ENCODE data around the gene LIMCH1.
"Not testable (repeated sequence)": the region's sequence is repeated elsewhere in the genome, so short reads cannot be mapped to it uniquely, and the experiment has no call there.

The LIMCH1 gene

DNA sequence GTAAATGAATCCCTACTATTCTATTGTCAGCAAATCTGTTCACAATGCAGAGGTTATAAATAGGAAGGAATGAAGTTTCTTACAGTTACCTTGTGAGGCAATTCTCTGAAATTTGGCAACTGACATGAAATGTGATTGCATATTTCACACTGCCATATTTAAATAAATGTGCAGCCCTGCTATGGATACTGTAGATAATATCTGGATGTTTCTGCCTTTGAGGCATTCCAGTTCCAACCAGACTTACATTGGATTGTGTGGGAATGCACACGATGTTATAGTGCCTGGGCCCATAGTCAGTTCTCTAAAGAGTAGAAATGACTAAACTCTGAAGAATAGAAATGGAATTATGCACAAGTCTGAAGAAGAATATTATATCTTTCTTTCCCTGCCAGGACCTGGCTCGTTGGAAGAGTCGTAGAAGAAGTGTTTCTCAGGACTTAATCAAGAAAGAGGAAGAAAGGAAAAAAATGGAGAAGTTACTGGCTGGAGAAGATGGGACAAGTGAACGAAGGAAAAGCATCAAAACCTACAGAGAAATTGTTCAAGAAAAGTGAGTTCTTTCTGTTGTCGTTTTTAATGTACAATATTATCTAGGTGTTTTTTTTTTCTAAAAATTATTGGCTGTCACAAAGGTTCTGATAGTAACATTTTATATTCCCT is 107.9 kb downstream of the LIMCH1 start:
- Mint-ChIP-seq H3K36me3 (ENCODE audit: low read depth) (no peaks in the 10 kb centered on the region), H3K4me1 (ENCODE audit: low read depth) (peaks cover 3% of the 10 kb centered on the region)

DNA sequence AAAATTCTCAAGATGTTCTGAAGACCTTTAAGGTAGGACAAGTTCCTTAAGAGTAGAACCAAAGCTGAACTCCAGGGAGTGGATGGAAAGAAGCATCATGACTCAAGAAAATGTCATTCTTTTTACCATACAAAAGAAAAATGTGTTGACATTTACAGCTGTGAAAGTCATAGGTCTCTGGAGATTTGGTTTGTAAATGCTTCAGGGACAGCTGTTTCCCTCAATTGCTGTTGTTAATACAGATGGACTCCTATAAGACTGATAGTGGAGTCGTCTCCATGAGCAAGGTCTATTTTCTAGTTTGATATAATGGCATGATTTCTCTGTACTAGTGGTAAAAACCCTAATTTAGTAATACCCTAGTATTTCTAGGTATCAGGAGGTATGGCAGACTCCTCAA is 108.9 kb downstream of the LIMCH1 start:
- Mint-ChIP-seq H3K27ac (no peak overlapping the region), H3K9me3 (no peaks in the 10 kb centered on the region), H3K36me3 (ENCODE audit: low read depth) (no peaks in the 10 kb centered on the region), H3K4me1 (ENCODE audit: low read depth) (peaks cover 3% of the 10 kb centered on the region), H3K27me3 (peaks cover 33% of the 10 kb centered on the region), H3K4me3 (no peak overlapping the region)

More for the DNA sequence above, 107.9 kb downstream of the LIMCH1 start:
- H3K4me3 Mint-ChIP-seq = no peak overlapping the region
- no peaks in the 10 kb centered on the region for H3K9me3 Mint-ChIP-seq
- peaks cover 37% of the 10 kb centered on the region for H3K27me3 Mint-ChIP-seq
- H3K27ac Mint-ChIP-seq = no peak overlapping the region

GRCh38 chr4:41647383-41647782 is 109.4 kb downstream of the LIMCH1 start:
- peaks cover 33% of the 10 kb centered on the region for H3K27me3 Mint-ChIP-seq
- H3K36me3 Mint-ChIP-seq (ENCODE audit: low read depth) = no peaks in the 10 kb centered on the region
- peaks cover 3% of the 10 kb centered on the region for H3K4me1 Mint-ChIP-seq (ENCODE audit: low read depth)
- H3K4me3 Mint-ChIP-seq = no peak overlapping the region
- no peak overlapping the region for H3K27ac Mint-ChIP-seq
- H3K9me3 Mint-ChIP-seq = no peaks in the 10 kb centered on the region

GRCh38 chr4:41651150-41651549 is 113.2 kb downstream of the LIMCH1 start:
- H3K4me3 Mint-ChIP-seq; H3K9me3 Mint-ChIP-seq; H3K27ac Mint-ChIP-seq; H3K36me3 Mint-ChIP-seq (ENCODE audit: low read depth); H3K4me1 Mint-ChIP-seq (ENCODE audit: low read depth): not testable (repeated sequence)
- peaks cover 11% of the 10 kb centered on the region for H3K27me3 Mint-ChIP-seq

DNA sequence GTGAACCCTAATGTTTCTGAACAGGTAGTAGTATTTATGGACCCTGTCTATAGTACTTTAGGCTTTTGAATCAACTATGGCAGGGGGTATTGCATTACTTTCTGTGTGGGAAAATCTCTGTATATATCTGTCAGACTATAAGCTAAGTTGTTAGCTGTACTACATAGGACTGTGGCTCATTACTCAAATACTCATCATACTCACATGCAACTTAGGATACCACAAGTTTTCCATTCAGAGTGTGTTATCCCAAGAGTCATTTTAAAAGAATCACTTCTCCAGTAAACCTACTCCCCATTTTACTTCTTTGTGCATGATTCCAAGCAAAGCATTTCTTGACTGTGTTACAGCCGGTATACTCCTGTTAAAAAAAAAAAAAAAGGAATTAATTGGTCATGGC is 115.0 kb downstream of the LIMCH1 start:
- no peak overlapping the region for H3K4me3 Mint-ChIP-seq

DNA sequence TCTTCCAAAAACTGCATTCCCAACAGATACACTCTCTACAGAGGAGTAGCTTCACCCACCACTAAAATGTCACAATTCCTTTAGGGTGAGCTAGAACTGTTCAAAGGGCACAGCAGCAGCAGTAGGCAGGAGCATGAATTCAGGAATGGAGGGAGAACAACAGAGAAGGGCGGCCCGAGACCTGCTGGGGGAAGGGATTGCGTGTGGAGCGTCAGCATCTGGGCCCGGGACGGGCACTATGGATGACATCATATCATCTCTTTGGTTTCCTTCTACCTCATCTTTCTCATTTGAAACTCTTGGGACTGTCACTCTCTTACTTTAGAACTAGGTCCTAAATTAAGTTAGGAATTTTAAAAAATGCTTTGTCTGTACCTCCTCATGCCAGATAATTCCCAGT is 115.6 kb downstream of the LIMCH1 start:
- H3K27me3 Mint-ChIP-seq = peaks cover 10% of the 10 kb centered on the region

More for the DNA sequence above, 115.0 kb downstream of the LIMCH1 start:
- Mint-ChIP-seq H3K36me3 (ENCODE audit: low read depth) (no peaks in the 10 kb centered on the region), H3K27ac (no peak overlapping the region), H3K9me3 (no peaks in the 10 kb centered on the region), H3K4me1 (ENCODE audit: low read depth) (peaks cover under 1% of the 10 kb centered on the region), H3K27me3 (peaks cover 10% of the 10 kb centered on the region)

GRCh38 chr4:41655177-41655576 is 117.2 kb downstream of the LIMCH1 start:
- Mint-ChIP-seq H3K27me3 (peaks cover 10% of the 10 kb centered on the region), H3K27ac (no peak overlapping the region), H3K4me3 (no peak overlapping the region), H3K4me1 (ENCODE audit: low read depth) (no peaks in the 10 kb centered on the region), H3K36me3 (ENCODE audit: low read depth) (no peaks in the 10 kb centered on the region), H3K9me3 (no peaks in the 10 kb centered on the region)

More for the DNA sequence above, 115.6 kb downstream of the LIMCH1 start:
- Mint-ChIP-seq H3K4me3 (no peak overlapping the region), H3K4me1 (ENCODE audit: low read depth) (no peaks in the 10 kb centered on the region), H3K9me3 (no peaks in the 10 kb centered on the region), H3K36me3 (ENCODE audit: low read depth) (no peaks in the 10 kb centered on the region), H3K27ac (no peak overlapping the region)

DNA sequence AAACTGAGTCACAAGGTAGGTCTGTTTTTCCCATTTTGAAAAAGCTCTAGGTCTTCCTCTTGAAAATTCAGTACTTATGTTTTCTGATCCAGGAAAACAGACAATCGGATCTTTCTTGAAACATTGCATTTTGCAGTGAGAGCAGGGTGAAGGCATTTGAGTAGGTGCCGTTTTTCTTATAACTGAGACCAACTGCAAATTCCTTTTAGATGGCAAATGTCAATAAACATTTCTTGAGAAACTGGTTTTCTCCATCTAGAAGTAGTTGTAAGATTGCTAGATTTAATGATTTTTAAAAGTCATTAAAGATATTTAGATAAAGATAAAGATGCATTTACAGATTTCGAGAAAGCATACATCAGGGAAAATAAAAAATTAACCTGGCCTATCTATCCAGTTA is 118.1 kb downstream of the LIMCH1 start:
- Mint-ChIP-seq H3K27ac (no peak overlapping the region), H3K4me3 (no peak overlapping the region), H3K36me3 (ENCODE audit: low read depth) (no peaks in the 10 kb centered on the region), H3K27me3 (peaks cover 17% of the 10 kb centered on the region), H3K9me3 (no peaks in the 10 kb centered on the region), H3K4me1 (ENCODE audit: low read depth) (no peaks in the 10 kb centered on the region)

DNA sequence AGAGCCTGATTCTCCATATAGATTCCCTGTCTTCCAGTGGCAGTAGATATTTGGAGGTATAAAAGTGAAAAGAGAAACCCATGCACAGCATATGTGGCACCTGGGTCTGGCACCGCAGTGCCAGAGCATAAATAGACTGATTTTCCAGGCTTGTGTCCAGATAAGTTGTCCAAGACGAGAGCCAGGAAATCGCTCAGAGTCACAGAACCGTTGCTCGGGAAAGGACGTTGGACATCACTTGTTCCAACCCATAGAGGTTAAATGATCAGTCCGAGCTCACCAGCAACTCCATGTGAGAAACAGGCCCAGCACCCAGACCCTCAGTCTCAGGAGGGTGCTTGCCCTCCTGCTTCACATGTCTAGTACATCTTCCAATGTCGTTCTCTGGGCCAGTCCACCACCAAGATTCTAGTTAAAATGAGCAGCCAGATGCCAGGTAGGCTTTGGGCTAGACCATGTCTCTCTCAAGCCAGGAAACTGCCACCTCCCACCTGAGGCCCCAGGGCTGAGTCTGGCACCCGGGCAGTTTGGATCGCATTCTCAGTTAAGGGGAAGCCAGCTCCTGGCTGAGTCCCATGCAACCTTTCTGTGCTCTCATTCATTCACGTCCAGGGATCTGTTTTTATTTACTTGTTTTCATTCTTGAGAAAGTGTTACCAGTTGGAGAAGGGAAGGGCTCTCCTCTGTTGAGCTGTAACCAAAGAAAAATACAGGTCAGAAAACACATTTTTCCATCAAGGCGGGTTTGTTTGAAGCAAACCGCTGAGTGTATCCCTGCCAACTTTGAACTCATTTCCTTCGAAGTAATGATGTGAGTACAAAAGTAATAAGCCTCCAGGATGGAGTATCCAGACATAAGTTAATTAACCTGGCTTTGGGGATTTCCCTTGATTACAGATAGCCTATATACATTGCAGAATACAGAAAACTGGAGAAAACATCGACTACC is 118.9 kb downstream of the LIMCH1 start:
- Mint-ChIP-seq H3K27ac (no peak overlapping the region), H3K27me3 (peaks cover 18% of the 10 kb centered on the region), H3K36me3 (ENCODE audit: low read depth) (no peaks in the 10 kb centered on the region), H3K4me1 (ENCODE audit: low read depth) (no peaks in the 10 kb centered on the region), H3K4me3 (no peak overlapping the region), H3K9me3 (no peaks in the 10 kb centered on the region)

- H3K27me3 Mint-ChIP-seq = peaks cover 18% of the 10 kb centered on the region
- H3K27ac Mint-ChIP-seq = no peak overlapping the region
- no peak overlapping the region for H3K4me3 Mint-ChIP-seq
- no peaks in the 10 kb centered on the region for H3K36me3 Mint-ChIP-seq (ENCODE audit: low read depth)
- H3K4me1 Mint-ChIP-seq (ENCODE audit: low read depth) = no peaks in the 10 kb centered on the region
- no peaks in the 10 kb centered on the region for H3K9me3 Mint-ChIP-seq
Observed at GRCh38 chr4:41657561-41657960, 119.6 kb downstream of the LIMCH1 start.

DNA sequence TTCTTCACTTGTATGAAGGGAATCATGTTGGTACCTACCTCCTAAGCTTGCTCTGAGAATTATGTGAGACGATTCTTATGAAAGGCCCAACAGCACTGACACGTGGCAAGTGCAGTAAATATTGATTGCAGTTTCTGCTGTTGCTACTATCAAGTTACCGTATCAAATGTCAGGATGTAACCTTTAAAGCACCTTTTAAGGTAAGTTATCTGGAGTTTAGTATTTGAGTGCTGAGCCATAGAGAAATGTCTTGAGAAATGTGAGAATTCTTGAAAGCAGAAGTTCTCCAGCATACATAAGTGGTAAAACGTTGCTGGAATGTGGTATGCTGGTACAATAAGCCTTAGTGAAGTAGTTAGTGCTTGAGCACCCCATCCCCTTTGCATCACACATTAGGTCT is 120.2 kb downstream of the LIMCH1 start:
- Mint-ChIP-seq H3K4me3 (no peak overlapping the region), H3K36me3 (ENCODE audit: low read depth) (no peaks in the 10 kb centered on the region), H3K27ac (no peak overlapping the region), H3K4me1 (ENCODE audit: low read depth) (no peaks in the 10 kb centered on the region), H3K27me3 (peaks cover 18% of the 10 kb centered on the region), H3K9me3 (no peaks in the 10 kb centered on the region)

- Mint-ChIP-seq H3K4me3 (no peak overlapping the region), H3K4me1 (ENCODE audit: low read depth) (no peaks in the 10 kb centered on the region), H3K9me3 (no peaks in the 10 kb centered on the region), H3K27me3 (peaks cover 14% of the 10 kb centered on the region), H3K36me3 (ENCODE audit: low read depth) (no peaks in the 10 kb centered on the region), H3K27ac (no peak overlapping the region)
Observed at GRCh38 chr4:41660352-41660751, 122.4 kb downstream of the LIMCH1 start.

DNA sequence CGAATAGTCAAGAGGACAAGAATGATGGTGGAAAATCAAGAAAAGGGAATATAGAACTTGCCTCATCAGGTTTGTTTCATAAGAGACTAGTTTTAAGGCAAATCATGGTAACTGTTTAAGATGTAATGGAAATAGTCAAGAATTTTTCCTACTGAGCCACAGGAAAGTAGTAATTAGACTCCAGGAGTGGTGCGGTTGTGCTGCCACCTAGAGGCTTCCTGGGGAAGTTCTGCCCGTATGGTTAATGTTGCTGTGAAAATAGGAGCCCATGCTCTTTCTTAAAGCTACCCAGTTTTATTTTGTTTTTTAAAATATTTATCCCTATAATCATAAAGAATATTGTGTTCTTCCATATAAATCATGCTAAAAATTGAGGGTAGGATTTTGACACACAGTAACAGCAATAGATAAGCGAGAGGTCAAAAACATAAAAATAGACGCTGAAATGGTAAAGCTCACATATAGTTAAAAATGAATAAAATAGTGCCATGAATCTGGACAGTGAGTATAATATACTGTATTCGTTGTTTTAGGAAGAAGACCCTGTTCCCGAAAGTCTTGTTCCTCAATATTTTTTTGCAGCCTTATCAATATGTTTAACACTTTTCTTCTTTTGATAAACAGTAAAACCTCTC is 123.6 kb downstream of the LIMCH1 start:
- Mint-ChIP-seq H3K36me3 (ENCODE audit: low read depth) (no peaks in the 10 kb centered on the region), H3K9me3 (no peaks in the 10 kb centered on the region), H3K27me3 (peaks cover 14% of the 10 kb centered on the region), H3K4me3 (no peak overlapping the region), H3K4me1 (ENCODE audit: low read depth) (no peaks in the 10 kb centered on the region), H3K27ac (no peak overlapping the region)

- no peak overlapping the region for H3K4me3 Mint-ChIP-seq
- H3K9me3 Mint-ChIP-seq = no peaks in the 10 kb centered on the region
- H3K27me3 Mint-ChIP-seq = peaks cover 4% of the 10 kb centered on the region
- no peaks in the 10 kb centered on the region for H3K36me3 Mint-ChIP-seq (ENCODE audit: low read depth)
- H3K27ac Mint-ChIP-seq = no peak overlapping the region
- H3K4me1 Mint-ChIP-seq (ENCODE audit: low read depth) = no peaks in the 10 kb centered on the region
Observed at GRCh38 chr4:41665636-41666207, 127.8 kb downstream of the LIMCH1 start.

DNA sequence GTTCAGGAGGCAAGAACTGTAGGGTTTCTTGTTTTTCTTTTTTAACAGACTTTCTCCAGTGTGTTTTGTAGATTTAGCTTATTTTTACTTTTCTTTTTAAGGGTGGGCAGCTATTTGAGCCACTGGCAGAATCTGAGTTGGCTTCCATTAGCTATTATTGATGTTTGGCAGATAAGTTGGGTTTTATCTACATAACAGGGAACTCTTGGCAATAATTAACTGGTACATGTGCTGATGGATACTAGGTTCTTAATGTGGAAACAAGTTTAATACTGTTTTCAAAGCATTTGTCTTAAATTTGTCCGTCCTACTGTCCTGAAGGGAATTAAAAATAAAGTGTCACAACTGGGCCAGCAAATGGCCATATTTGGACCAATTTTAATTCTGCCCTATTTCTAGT is 130.1 kb downstream of the LIMCH1 start:
- H3K9me3 Mint-ChIP-seq = no peaks in the 10 kb centered on the region
- no peak overlapping the region for H3K4me3 Mint-ChIP-seq
- H3K27me3 Mint-ChIP-seq = no peaks in the 10 kb centered on the region
- H3K27ac Mint-ChIP-seq = no peak overlapping the region
- no peaks in the 10 kb centered on the region for H3K36me3 Mint-ChIP-seq (ENCODE audit: low read depth)
- no peaks in the 10 kb centered on the region for H3K4me1 Mint-ChIP-seq (ENCODE audit: low read depth)

Data from stimulated activated naive CD8-positive, alpha-beta T cell treated with anti-CD3 and anti-CD28 coated beads, Interleukin-15, Interleukin-2, amounts not matched to agents 100 ng/mL and 50 ng/mL, for 24 hours (primary cell).